HepG2 (cell line): Measurements from ENCODE around the gene CERS5. TPM values are rescaled to one million over a fixed set of nuclear protein-coding genes. Genes with fewer than 3 reads are reported as not detected.
A peak's percentile ranks its signal among the peaks of the same experiment; 100 is the strongest.

Experiments used
- ARNTL ChIP-seq: sonication (generic); formaldehyde crosslinking; IDR thresholded peaks from 2 replicates; pipeline ENCODE4 v1.4.0; 2020; ENCODE audit warnings: mild to moderate bottlenecking, missing genetic modification reagents
- ELF3 ChIP-seq: IDR thresholded peaks from 2 replicates; pipeline ENCODE4 v1.6.1; 2016; ENCODE audit warnings: missing genetic modification reagents, missing compliant biosample characterization
- FIP1L1 ChIP-seq: fragments of 200-400 bp; formaldehyde crosslinking; IDR thresholded peaks from 2 replicates; pipeline ENCODE4 v1.6.1; 2018; ENCODE audit warnings: low read depth, mild to moderate bottlenecking, low read length, moderate library complexity, borderline replicate concordance; ENCODE audit not compliant: insufficient read depth
- FOSL2 ChIP-seq: sonication (generic); formaldehyde crosslinking; IDR thresholded peaks from 2 replicates; pipeline ENCODE4 v1.4.0; 2020; ENCODE audit warnings: missing genetic modification reagents
- GATAD1 ChIP-seq: IDR thresholded peaks from 2 replicates; pipeline ENCODE4 v1.6.1; 2016; ENCODE audit warnings: missing genetic modification reagents, missing compliant biosample characterization
- HINFP ChIP-seq: sonication (generic); formaldehyde crosslinking; IDR thresholded peaks from 2 replicates; pipeline ENCODE4 v1.4.0; 2020; ENCODE audit warnings: low read depth, mild to moderate bottlenecking, missing genetic modification reagents
- KDM1A ChIP-seq: IDR thresholded peaks from 2 replicates; pipeline ENCODE4 v1.6.1; 2016; ENCODE audit warnings: missing compliant biosample characterization
- KLF11 ChIP-seq: IDR thresholded peaks from 2 replicates; pipeline ENCODE4 v1.6.1; 2016; ENCODE audit warnings: missing compliant biosample characterization
- KLF13 ChIP-seq: sonication (generic); formaldehyde crosslinking; IDR thresholded peaks from 2 replicates; pipeline ENCODE4 v1.4.0; 2020; ENCODE audit warnings: mild to moderate bottlenecking, missing genetic modification reagents
- MLLT10 ChIP-seq: sonication (generic); formaldehyde crosslinking; IDR thresholded peaks from 2 replicates; pipeline ENCODE4 v1.4.0; 2020; ENCODE audit warnings: missing genetic modification reagents
- PAF1 ChIP-seq: IDR thresholded peaks from 2 replicates; pipeline ENCODE4 v1.6.1; 2016; ENCODE audit warnings: missing genetic modification reagents, missing compliant biosample characterization
- SATB2 ChIP-seq: sonication (generic); formaldehyde crosslinking; IDR thresholded peaks from 2 replicates; pipeline ENCODE4 v1.5.0; 2020; ENCODE audit warnings: missing genetic modification reagents
- SNRNP70 ChIP-seq: fragments of 200-400 bp; formaldehyde crosslinking; IDR thresholded peaks from 2 replicates; pipeline ENCODE4 v1.6.1; 2017; ENCODE audit warnings: mild to moderate bottlenecking, low read depth, low read length, moderate library complexity
- TBX2 ChIP-seq: sonication (generic); formaldehyde crosslinking; IDR thresholded peaks from 2 replicates; pipeline ENCODE4 v1.5.0; 2020; ENCODE audit warnings: missing genetic modification reagents, mild to moderate bottlenecking, borderline replicate concordance
- XBP1 ChIP-seq: sonication (generic); formaldehyde crosslinking; IDR thresholded peaks from 2 replicates; pipeline ENCODE4 v1.5.0; 2020; ENCODE audit warnings: missing genetic modification reagents
- ZNF225 ChIP-seq: sonication (generic); formaldehyde crosslinking; IDR thresholded peaks from 2 replicates; pipeline ENCODE4 v1.4.0; 2020; ENCODE audit warnings: mild to moderate bottlenecking, missing genetic modification reagents
- ZNF441 ChIP-seq: sonication (generic); formaldehyde crosslinking; IDR thresholded peaks from 2 replicates; pipeline ENCODE4 v1.7.0; 2021; ENCODE audit warnings: missing genetic modification reagents, borderline replicate concordance
- ZNF781 ChIP-seq: sonication (generic); formaldehyde crosslinking; IDR thresholded peaks from 2 replicates; pipeline ENCODE4 v1.5.1; 2020; ENCODE audit warnings: borderline replicate concordance, mild to moderate bottlenecking, missing genetic modification reagents; ENCODE audit errors: not compliant biosample characterization
- polyA plus RNA-seq, 8 experiments: library from polyadenylated mRNA; depleted of rRNA in 3 of 8; stranded (reverse) in 7 of 8; unstranded in 1 of 8; fragments of >200 nt; fragmentation: Illumina TruSeq in 4 of 8; extraction: Trizol in 4 of 8; gene quantifications; 2 replicates each; pipeline versions ENCODE4 v1.2.1 to v1.2.3, GENCODE V29; 2011 to 2016; ENCODE audit warnings: low read depth in 4 of 8, missing spikeins in 1 of 8, mixed read lengths in 1 of 8; ENCODE audit not compliant: insufficient read depth in 1 of 8
- total RNA-seq, 5 experiments: library from RNA; depleted of rRNA; stranded (reverse); fragments of >200 nt; fragmentation: Illumina TruSeq; extraction: Trizol; gene quantifications; 2 replicates each; pipeline ENCODE4 v1.2.3, GENCODE V29; 2016; ENCODE audit warnings: low read depth in 1 of 5
- TF ChIP-seq, protein P1 (sequence below): sonication (generic); formaldehyde crosslinking; IDR thresholded peaks from 2 replicates; pipeline ENCODE4 v1.8.0; 2022; ENCODE audit warnings: missing genetic modification reagents, mild to moderate bottlenecking, borderline replicate concordance
- TF ChIP-seq, protein P2 (sequence below): sonication (generic); formaldehyde crosslinking; IDR thresholded peaks from 2 replicates; pipeline ENCODE4 v1.4.0; 2020; ENCODE audit warnings: missing genetic modification reagents, borderline replicate concordance
- TF ChIP-seq, protein P3 (sequence below): IDR thresholded peaks from 2 replicates; pipeline ENCODE4 v1.6.1; 2018; ENCODE audit warnings: missing genetic modification reagents

The CERS5 gene
- total and polyA plus RNA-seq, 2 of the 13 experiments (the other 11 are each of a cell fraction or from before 2014, with no cell fraction given), result 22.3 to 48.8 TPM

DNA sequence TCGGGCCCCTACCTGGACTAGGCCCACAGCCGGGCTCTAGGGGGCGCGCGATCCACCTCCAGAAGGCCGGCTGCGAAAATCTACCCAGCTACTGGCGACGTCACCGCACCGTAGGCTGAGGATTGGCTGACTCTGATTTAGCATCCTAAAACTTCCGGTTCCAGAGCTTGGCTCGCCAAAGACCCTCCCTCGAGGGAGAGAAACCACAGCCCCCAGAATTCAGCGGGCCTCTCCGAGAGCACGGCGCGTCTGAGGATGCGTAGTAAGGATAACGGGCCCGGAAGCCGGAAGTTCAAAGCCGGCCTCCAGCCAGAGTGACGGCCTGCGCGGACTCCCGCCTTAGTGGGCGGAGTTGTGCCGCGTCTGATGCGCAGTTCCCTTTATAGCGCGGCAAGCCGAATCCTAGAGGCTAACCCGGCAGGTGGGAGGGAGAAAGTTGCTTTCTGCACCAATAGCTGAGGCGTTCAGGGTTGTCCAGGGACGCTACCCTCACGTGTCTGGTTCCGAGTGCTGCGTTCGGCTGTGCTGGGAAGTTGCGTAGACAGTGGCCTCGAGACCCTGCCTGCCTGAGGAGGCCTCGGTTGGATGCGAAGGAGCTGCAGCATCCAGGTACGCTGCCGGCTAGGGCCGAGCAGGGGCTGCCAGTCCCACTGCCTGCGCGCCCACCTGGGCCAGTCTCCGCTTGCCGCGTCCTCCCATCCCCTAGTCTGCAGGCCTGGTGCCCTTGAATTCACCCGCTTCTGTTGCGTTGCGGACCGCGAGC lies 55.3 kb downstream of the CERS5 start, which contains the start of gene COX14 (continued):
- no peak for TF ChIP-seq FIP1L1
- 0 out of 2 replicates have a peak, but pooled peaks have one; percentile 7 for TF ChIP-seq ZNF441 (CRISPR knock-in tag)
- 0 out of 2 replicates have a peak, but pooled peaks have one; percentile 47 for TF ChIP-seq KLF13 (CRISPR knock-in tag)
- peak; percentile 90 for TF ChIP-seq ZNF225 (CRISPR knock-in tag)
- TF ChIP-seq PAF1 (CRISPR knock-in tag), result no peak
- TF ChIP-seq KLF11 (CRISPR knock-in tag), result 0 out of 2 replicates have a peak, but pooled peaks have one; percentile 12
- no peak for TF ChIP-seq SNRNP70
- TF ChIP-seq HINFP (CRISPR knock-in tag), result no peak; the same call in 1 of the 2 replicates
- TF ChIP-seq ZNF781 (CRISPR knock-in tag), result no peak
- TF ChIP-seq ARNTL (CRISPR knock-in tag), result peak; percentile 96
- TF ChIP-seq SATB2 (CRISPR knock-in tag), result 0 out of 2 replicates have a peak, but pooled peaks have one; percentile 65
- TF ChIP-seq KDM1A, result no peak
- 0 out of 2 replicates have a peak, but pooled peaks have one; percentile 49 for TF ChIP-seq ELF3
- no peak for TF ChIP-seq MLLT10 (CRISPR knock-in tag)
- no peak for TF ChIP-seq FOSL2 (CRISPR knock-in tag)
- TF ChIP-seq GATAD1 (CRISPR knock-in tag), result peak; percentile 79
- peak; percentile 85 for TF ChIP-seq TBX2 (CRISPR knock-in tag)
- TF ChIP-seq, protein P1, sequence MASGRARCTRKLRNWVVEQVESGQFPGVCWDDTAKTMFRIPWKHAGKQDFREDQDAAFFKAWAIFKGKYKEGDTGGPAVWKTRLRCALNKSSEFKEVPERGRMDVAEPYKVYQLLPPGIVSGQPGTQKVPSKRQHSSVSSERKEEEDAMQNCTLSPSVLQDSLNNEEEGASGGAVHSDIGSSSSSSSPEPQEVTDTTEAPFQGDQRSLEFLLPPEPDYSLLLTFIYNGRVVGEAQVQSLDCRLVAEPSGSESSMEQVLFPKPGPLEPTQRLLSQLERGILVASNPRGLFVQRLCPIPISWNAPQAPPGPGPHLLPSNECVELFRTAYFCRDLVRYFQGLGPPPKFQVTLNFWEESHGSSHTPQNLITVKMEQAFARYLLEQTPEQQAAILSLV (CRISPR knock-in tag), result no peak
- TF ChIP-seq, protein P2, sequence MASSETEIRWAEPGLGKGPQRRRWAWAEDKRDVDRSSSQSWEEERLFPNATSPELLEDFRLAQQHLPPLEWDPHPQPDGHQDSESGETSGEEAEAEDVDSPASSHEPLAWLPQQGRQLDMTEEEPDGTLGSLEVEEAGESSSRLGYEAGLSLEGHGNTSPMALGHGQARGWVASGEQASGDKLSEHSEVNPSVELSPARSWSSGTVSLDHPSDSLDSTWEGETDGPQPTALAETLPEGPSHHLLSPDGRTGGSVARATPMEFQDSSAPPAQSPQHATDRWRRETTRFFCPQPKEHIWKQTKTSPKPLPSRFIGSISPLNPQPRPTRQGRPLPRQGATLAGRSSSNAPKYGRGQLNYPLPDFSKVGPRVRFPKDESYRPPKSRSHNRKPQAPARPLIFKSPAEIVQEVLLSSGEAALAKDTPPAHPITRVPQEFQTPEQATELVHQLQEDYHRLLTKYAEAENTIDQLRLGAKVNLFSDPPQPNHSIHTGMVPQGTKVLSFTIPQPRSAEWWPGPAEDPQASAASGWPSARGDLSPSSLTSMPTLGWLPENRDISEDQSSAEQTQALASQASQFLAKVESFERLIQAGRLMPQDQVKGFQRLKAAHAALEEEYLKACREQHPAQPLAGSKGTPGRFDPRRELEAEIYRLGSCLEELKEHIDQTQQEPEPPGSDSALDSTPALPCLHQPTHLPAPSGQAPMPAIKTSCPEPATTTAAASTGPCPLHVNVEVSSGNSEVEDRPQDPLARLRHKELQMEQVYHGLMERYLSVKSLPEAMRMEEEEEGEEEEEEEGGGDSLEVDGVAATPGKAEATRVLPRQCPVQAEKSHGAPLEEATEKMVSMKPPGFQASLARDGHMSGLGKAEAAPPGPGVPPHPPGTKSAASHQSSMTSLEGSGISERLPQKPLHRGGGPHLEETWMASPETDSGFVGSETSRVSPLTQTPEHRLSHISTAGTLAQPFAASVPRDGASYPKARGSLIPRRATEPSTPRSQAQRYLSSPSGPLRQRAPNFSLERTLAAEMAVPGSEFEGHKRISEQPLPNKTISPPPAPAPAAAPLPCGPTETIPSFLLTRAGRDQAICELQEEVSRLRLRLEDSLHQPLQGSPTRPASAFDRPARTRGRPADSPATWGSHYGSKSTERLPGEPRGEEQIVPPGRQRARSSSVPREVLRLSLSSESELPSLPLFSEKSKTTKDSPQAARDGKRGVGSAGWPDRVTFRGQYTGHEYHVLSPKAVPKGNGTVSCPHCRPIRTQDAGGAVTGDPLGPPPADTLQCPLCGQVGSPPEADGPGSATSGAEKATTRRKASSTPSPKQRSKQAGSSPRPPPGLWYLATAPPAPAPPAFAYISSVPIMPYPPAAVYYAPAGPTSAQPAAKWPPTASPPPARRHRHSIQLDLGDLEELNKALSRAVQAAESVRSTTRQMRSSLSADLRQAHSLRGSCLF, result no peak
- TF ChIP-seq XBP1 (CRISPR knock-in tag), result no peak; the same call in 1 of the 2 replicates
- TF ChIP-seq, protein P3, sequence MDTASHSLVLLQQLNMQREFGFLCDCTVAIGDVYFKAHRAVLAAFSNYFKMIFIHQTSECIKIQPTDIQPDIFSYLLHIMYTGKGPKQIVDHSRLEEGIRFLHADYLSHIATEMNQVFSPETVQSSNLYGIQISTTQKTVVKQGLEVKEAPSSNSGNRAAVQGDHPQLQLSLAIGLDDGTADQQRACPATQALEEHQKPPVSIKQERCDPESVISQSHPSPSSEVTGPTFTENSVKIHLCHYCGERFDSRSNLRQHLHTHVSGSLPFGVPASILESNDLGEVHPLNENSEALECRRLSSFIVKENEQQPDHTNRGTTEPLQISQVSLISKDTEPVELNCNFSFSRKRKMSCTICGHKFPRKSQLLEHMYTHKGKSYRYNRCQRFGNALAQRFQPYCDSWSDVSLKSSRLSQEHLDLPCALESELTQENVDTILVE, result peak; percentile 59
